NB4 (cell line): ENCODE data around the gene DLG2.
A peak's percentile ranks its signal among the peaks of the same experiment; 100 is the strongest.

ENCODE experiments used
- DNase-seq: peaks from one replicate; pipeline ENCODE4 v3.0.0; 2010; ENCODE audit warnings: low read depth
- H3K4me3 ChIP-seq: one replicate; pipeline ENCODE4 v1.5.1; 2011; ENCODE audit warnings: mild to moderate bottlenecking, low read depth, low read length, moderate library complexity
- CTCF ChIP-seq: IDR thresholded peaks from one replicate; pipeline ENCODE4 v1.5.1; 2012; ENCODE audit warnings: low read depth, low read length
- MAX ChIP-seq: IDR thresholded peaks from 2 replicates; pipeline ENCODE4 v1.6.1; 2011; ENCODE audit warnings: low read depth, low read length
- MYC ChIP-seq: IDR thresholded peaks from 2 replicates; pipeline ENCODE4 v1.6.1; 2011; ENCODE audit warnings: low read depth, low read length
- POLR2A ChIP-seq: IDR thresholded peaks from 2 replicates; pipeline ENCODE4 v1.6.1; 2011; ENCODE audit warnings: mild to moderate bottlenecking; ENCODE audit not compliant: insufficient read length; ENCODE audit errors: extremely low read depth

DLG2 gene

GRCh38 chr11:85040166-85040565, 587.0 kb downstream of the DLG2 start:
- no peak for DNase-seq
- TF ChIP-seq MYC (no peak), MAX (no peak)
- no peak overlapping the region for H3K4me3 ChIP-seq

GRCh38 chr11:85029964-85030363, 597.2 kb downstream of the DLG2 start:
- TF ChIP-seq MAX: no peak
- TF ChIP-seq MYC: no peak
- TF ChIP-seq CTCF: no peak
- no peak for TF ChIP-seq POLR2A
- peak; percentile 15 for DNase-seq
- H3K4me3 ChIP-seq: no peak overlapping the region

- DNase-seq: no peak
- no peak for TF ChIP-seq CTCF
- no peak for TF ChIP-seq MAX
- no peak for TF ChIP-seq MYC
- no peak for TF ChIP-seq POLR2A
Measured at GRCh38 chr11:85028329-85029101, 598.6 kb downstream of the DLG2 start.

GRCh38 chr11:85027346-85027745, 599.8 kb downstream of the DLG2 start:
- TF ChIP-seq MYC (no peak), CTCF (no peak)
- H3K4me3 ChIP-seq: no peak overlapping the region
- DNase-seq: no peak

More at GRCh38 chr11:85028329-85029101, 598.6 kb downstream of the DLG2 start:
- H3K4me3 ChIP-seq: no peak overlapping the region

- DNase-seq: no peak
- TF ChIP-seq MAX: no peak
- no peak for TF ChIP-seq POLR2A
- TF ChIP-seq MYC: no peak
- no peak for TF ChIP-seq CTCF
- H3K4me3 ChIP-seq: no peak overlapping the region
Measured at GRCh38 chr11:85021058-85021457, 606.1 kb downstream of the DLG2 start.

GRCh38 chr11:84993386-84993785, 633.8 kb downstream of the DLG2 start:
- no peak overlapping the region for H3K4me3 ChIP-seq
- DNase-seq: peak; percentile 42
- no peak for TF ChIP-seq POLR2A
- TF ChIP-seq MAX: no peak
- TF ChIP-seq MYC: no peak
- TF ChIP-seq CTCF: peak; percentile 55
